ENCODE results near the gene FNDC8.
"Not testable (repeated sequence)": the region's sequence is repeated elsewhere in the genome, so short reads cannot be mapped to it uniquely, and the experiment has no call there.

The FNDC8 gene

GRCh38 chr17:35174835-35175334, 53.5 kb downstream of the FNDC8 start:
- DNase-seq = no peak

GRCh38 chr17:35175638-35176415, 54.4 kb downstream of the FNDC8 start:
- no peak for DNase-seq

GRCh38 chr17:35176897-35177296, 55.5 kb downstream of the FNDC8 start:
- DNase-seq = no peak

GRCh38 chr17:35179379-35179778, 58.0 kb downstream of the FNDC8 start:
- DNase-seq = not testable (repeated sequence)
